Stimulated activated CD4-positive, alpha-beta T cell treated with anti-CD3 and anti-CD28 coated beads, Interleukin-12 subunit alpha, Interleukin-12 subunit beta, amount 100 ng/mL, for 48 hours (primary cell): ENCODE data around the gene PPP1R27.

ENCODE experiments used
- DNase-seq, 3 donors: peaks; one replicate each; pipeline ENCODE4 v3.0.0-alpha.2; 2020; ENCODE audit warnings: low read depth in 2 of 3, low spot score in 1 of 3

Gene PPP1R27

GRCh38 chr17:81863123-81863675 lies 28.3 kb upstream of the PPP1R27 start:
- DNase-seq = no peak

- DNase-seq = peak; percentile 98 to 99 (median 99)
Observed at GRCh38 chr17:81860756-81861568, 26.1 kb upstream of the PPP1R27 start.

GRCh38 chr17:81859906-81860755 lies 25.3 kb upstream of the PPP1R27 start, which contains the start of gene P4HB:
Gene P4HB, minus strand, starts transcription at chr17:81860535. Its CDS starts 64 bp downstream, at chr17:81860471.
- DNase-seq = peak in 2 of 3 donors; percentile 95 to 97

GRCh38 chr17:81858967-81859905 lies 24.4 kb upstream of the PPP1R27 start:
- no peak for DNase-seq

- DNase-seq = no peak
Observed at GRCh38 chr17:81858170-81858966, 23.5 kb upstream of the PPP1R27 start.

GRCh38 chr17:81854974-81855774 lies 20.3 kb upstream of the PPP1R27 start:
- no peak for DNase-seq

- DNase-seq = no peak
Observed at GRCh38 chr17:81852237-81852636, 17.4 kb upstream of the PPP1R27 start.

GRCh38 chr17:81851423-81851822 lies 16.6 kb upstream of the PPP1R27 start:
- no peak for DNase-seq

GRCh38 chr17:81849457-81849856 lies 14.6 kb upstream of the PPP1R27 start:
- no peak for DNase-seq

GRCh38 chr17:81846743-81847689 lies 12.2 kb upstream of the PPP1R27 start:
- no peak for DNase-seq

GRCh38 chr17:81845881-81846742 lies 11.3 kb upstream of the PPP1R27 start:
- no peak for DNase-seq

- no peak for DNase-seq
Observed at GRCh38 chr17:81845361-81845760, 10.5 kb upstream of the PPP1R27 start.

- no peak for DNase-seq
Observed at GRCh38 chr17:81844887-81845286, 10.0 kb upstream of the PPP1R27 start.

- no peak for DNase-seq
Observed at GRCh38 chr17:81844327-81844851, 9.5 kb upstream of the PPP1R27 start.

- no peak for DNase-seq
Observed at GRCh38 chr17:81843713-81844326, 9.0 kb upstream of the PPP1R27 start.
